ENCODE measurements around the gene ASTN2.
A peak's percentile ranks its signal among the peaks of the same experiment; 100 is the strongest.

The ASTN2 gene

DNA sequence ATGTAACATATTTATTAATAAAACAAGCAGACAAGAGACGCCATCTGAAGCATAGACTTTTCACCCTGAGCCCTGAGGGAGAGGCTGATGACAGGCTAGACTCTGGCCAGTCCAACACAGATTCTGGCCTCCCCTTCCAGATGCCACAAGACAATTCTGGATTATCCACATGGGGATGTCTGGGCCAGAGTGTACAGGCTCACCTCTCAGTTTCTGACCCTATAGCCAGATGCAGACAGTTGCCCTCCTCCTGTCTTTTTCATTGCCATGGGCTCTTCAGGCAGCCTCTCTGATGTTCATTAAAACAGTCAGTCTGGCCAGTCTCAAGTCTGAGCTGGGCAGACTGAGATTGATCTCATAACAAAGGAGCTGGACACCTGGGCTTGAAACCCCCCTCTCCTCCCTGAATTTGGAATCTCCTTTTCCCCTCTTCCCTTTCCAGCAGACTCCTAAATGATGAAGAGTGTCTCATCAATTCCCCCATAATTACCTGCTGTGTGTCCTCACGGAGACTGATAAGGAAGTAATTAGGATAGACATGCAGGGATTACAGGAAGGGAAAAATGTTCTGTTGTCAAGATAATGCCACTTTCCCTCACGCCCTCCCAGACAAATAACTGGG lies 89.6 kb downstream of the ASTN2 start:
- DNase-seq (ENCODE audit: insufficient read length, low spot score), result no peak

DNA sequence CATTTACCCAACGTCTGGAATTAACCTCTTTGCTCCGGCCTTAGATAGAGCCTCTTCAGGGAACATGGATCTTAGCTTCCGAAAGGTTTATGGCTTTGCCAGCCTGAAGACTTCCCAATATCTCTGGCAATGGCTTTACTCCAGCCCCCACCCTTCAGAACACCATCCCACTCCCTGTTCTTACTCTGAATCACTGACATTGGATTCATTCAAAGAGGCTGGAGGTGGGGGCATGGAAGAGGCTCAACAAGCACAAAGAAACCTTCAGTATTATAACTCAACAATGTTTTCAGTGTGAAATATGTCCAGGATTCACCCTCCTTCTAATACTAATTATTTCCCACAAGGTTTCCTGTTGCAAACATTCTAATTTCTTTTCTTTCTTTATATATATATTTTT lies 91.5 kb downstream of the ASTN2 start:
- FAIRE-seq, result no peak
- DNase-seq (ENCODE audit: insufficient read length, low spot score), result no peak
- TF ChIP-seq POLR2A (IDR thresholded peaks at IDR 0.05; ENCODE audit: low read depth, low read length), result no peak

More for the DNA sequence above, 89.6 kb downstream of the ASTN2 start:
- TF ChIP-seq POLR2A (IDR thresholded peaks at IDR 0.05; ENCODE audit: low read depth, low read length), result no peak
- FAIRE-seq, result no peak

DNA sequence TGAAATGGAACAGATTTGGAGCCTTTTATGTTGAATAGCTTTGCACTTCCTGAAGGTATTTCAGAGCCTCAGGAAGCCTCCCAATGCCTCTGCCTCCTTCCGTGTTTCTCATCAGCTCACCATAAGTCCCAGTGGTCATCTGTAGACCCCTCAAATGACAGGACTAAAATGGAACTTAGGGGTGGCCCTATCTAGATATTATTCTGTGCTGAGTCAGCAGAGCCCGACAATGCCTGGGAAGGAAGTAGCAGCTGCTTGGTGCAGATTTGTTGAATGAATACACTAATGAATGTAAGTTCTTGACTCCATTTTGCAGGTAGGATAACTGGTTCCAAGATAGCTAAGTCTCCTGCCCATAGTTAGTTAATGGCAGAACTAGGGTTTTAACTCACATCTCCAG lies 97.7 kb downstream of the ASTN2 start:
- no peak for TF ChIP-seq POLR2A (IDR thresholded peaks at IDR 0.05; ENCODE audit: low read depth, low read length)
- no peak for FAIRE-seq
- DNase-seq (ENCODE audit: insufficient read length, low spot score), result no peak

DNA sequence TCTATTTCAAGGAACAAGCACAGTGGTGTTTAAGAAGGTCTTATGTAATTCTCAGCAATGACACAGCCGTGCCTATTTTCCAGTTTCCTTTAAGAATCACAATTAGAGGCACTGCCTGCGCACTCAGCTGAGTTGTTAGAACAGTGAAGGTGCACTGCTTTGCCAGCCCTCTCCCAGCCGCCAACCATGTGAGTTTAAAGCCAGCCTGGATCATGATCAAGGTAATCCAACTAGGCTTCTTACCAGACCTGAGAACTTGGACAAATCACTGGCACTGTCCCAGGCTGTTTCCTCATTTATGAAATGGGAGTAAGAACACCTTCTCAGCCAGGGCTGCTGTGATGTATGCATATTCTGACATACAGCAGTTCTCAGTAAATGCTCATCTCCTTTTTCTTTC lies 99.6 kb downstream of the ASTN2 start:
- no peak for DNase-seq (ENCODE audit: insufficient read length, low spot score)
- no peak for FAIRE-seq
- no peak for TF ChIP-seq POLR2A (IDR thresholded peaks at IDR 0.05; ENCODE audit: low read depth, low read length)

DNA sequence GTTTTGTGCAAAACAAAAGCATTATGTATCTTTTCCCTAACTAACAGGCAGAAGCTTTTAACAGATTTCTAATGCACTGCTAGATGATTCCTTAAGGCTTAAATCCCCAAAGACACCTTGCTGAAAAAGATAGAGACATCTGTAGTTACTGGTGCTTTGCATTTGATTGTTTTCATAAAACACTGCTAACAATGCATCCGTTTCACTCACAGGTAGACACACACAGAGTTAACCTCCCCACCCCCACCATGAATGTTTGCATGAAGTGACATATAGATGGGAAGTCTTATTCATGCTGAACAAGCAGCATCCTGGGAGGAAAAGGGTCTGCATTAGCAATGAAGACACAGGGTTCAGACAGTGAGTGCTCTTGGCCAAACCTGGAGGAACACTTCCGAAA lies 100.9 kb downstream of the ASTN2 start:
- no peak for DNase-seq (ENCODE audit: insufficient read length, low spot score)
- FAIRE-seq, result no peak
- no peak for TF ChIP-seq POLR2A (IDR thresholded peaks at IDR 0.05; ENCODE audit: low read depth, low read length)

DNA sequence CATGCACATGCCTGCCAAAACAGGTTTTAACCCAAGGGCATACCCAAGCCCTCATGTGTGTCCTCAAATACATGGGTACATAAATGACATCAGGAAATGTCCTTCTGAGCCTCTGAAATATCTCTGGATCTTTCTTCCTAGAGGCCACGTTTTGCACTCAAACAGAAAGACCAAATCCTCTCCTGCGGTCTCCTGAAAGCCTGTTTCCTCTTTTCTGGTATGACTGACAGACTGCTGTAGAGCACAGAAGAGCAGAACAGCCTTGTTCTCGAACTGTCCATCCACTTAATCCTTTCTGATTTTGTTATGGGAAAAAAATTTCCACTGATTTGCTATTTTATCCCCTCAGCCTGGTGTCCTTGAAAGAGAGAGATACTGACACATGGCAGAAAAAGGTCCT lies 107.2 kb downstream of the ASTN2 start:
- DNase-seq (ENCODE audit: insufficient read length, low spot score) (no peak), FAIRE-seq (no peak)
- TF ChIP-seq POLR2A (IDR thresholded peaks at IDR 0.05; ENCODE audit: low read depth, low read length), result no peak

DNA sequence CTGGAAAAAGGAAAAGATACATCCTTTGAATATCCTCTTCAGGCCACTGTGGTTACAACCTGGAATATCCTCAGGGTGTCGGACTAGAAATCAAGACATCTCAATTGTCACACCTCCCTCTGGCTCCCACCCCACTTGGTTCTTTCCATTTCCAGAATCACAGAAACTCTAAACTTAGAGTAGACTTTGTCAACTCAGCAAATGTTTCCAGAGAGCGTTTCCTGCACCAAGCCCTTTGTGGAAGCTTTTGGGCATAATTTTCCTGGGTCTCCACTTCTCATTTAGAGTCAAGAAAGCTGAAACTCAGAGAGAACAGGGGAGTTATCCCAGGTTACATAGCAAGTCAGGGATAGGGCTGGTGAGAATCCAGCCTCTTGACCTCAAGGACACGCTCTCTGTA lies 108.8 kb downstream of the ASTN2 start:
- no peak for TF ChIP-seq POLR2A (IDR thresholded peaks at IDR 0.05; ENCODE audit: low read depth, low read length)
- FAIRE-seq, result no peak
- DNase-seq (ENCODE audit: insufficient read length, low spot score), result no peak

DNA sequence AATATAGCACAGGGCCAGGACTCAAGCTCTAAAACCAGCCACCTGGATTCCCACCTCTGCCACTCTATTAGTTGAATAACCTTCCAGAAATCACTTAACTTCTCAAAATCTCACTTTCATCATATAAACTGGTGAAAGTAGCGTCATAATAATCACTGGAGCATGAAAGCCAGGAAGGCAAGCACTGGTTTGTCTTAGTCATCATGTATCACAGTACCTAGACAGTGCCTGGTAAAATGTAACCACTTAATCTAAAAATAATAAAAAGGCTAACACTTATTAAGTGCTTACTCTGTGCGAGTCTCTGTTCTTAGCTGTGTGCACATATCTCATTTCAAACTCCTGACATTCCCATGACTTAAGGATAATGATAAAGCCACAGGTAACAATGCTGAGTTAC lies 109.4 kb downstream of the ASTN2 start:
- DNase-seq (ENCODE audit: insufficient read length, low spot score) (no peak), FAIRE-seq (no peak)
- TF ChIP-seq POLR2A (IDR thresholded peaks at IDR 0.05; ENCODE audit: low read depth, low read length), result no peak

DNA sequence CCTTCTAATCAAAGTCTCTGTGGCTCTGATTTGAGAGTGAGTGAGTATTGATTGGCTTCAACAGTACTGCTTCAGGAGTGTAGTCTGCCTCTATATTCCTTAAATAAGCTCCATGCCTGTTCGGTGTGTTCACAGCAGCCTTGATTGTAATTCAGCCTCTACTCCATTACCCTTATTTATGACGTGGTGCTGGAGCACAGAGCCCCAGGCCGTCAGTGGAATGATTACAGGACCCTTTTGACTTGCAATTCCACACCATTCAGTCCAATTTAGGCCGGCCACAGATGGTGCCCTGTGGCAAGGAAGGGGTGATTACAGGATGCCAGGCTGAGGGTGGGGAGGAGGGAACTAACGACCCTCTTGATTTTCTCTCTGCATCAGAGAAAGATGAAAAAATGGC lies 110.3 kb downstream of the ASTN2 start:
- DNase-seq (ENCODE audit: insufficient read length, low spot score), result no peak
- no peak for FAIRE-seq
- TF ChIP-seq POLR2A (IDR thresholded peaks at IDR 0.05; ENCODE audit: low read depth, low read length), result no peak

DNA sequence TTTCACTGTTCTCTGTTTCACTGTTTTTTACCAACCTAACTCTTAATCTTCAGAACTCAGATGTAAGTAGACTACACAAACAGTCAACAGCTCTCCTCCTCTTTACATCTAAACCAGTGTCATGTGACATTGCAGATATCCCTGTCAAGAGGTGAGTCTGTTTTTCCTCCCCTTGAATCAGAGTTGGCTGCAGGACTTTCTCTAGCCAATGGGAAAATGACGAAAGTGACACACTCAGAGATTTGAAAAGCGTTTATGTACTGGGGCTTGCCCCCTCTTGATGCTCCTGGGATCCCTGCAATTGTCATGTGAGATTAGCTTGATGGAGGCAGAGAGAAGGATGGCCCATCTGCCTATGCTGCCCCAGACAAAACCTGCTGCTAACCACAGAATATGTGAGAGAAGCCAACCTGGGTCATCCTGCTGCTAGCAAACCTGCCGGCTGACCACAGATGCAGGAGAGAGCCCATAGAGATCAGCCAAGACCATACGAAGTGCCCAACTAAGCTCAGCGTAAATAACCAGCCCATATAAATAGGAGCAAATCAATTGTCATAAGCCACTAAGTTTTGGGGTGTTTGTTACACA lies 111.1 kb downstream of the ASTN2 start:
- DNase-seq (ENCODE audit: insufficient read length, low spot score) (no peak), FAIRE-seq (peak; percentile 53)
- TF ChIP-seq POLR2A (IDR thresholded peaks at IDR 0.05; ENCODE audit: low read depth, low read length), result no peak

DNA sequence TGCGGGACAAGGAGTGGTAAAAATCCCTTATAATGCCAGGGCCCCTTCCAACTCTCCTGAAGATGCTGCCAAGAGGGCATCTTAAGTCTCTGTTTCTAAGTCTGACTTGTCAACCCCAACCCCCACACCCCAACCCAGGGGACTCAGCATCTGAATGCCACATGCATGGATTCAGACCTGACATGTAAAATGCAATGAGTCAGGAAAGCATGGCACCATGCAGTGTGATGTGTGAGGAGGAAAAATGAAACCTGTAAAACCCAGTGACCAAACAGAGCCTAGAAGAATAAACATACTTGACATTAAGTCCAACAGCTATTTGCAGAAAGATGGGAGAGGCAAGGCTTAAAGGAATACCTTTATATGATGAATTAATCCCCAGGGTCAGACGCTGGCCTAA lies 112.4 kb downstream of the ASTN2 start:
- FAIRE-seq, result peak; percentile 6
- no peak for DNase-seq (ENCODE audit: insufficient read length, low spot score)
- no peak for TF ChIP-seq POLR2A (IDR thresholded peaks at IDR 0.05; ENCODE audit: low read depth, low read length)

DNA sequence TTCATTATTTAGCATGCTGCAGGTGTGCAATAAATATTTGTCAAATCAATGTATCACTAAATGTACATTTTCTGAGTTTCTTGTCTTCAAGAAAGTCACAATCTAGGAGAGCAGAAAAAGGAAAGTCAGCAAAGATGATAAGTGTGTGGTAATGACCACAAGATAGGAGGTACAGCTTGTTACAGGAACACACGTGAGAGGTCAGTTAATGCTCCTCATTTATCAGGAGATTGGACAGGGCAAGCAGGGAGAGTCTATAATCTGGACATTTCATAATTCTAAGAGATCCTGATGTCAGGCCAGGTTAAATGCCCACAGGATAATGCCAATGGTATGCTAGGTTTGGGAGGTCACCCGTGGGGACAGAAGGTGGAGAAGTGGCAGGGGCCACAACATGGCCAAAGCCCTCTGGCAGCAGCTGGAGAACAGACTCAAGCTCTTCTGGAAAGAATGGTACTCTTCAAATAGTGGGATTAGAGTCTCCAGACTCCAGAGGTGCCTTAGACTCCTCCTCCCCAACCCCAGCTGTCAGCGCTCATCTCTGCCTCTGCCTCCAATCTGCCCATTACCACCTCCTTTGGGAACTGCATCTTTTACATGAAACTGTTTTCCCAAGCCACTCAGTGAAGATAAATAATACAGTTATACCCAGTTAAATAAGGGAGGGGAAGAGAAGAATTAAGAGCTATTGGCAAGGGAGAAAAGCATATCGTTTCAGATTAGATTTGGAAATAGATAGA lies 114.3 kb downstream of the ASTN2 start:
- no peak for TF ChIP-seq POLR2A (IDR thresholded peaks at IDR 0.05; ENCODE audit: low read depth, low read length)

DNA sequence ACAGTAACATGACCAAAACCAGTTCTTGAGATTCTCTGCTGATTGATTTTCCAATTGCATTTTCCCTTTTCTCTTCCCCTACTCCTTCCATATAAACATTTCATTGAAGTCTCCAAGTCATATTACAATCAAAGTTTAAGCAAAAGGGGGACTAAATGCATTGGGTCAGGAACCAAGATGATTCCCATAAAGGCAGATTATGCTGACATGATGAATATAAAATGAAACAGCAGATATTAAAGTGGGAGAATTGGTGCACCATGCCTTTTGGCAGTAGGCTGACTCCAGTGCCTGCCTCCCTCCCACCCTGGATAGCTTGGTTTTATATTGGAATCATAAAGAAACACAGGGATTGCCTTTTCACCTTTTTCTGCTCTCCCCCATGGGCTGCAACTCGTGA lies 118.4 kb downstream of the ASTN2 start:
- no peak for TF ChIP-seq POLR2A (IDR thresholded peaks at IDR 0.05; ENCODE audit: low read depth, low read length)
- DNase-seq (ENCODE audit: insufficient read length, low spot score), result no peak
- no peak for FAIRE-seq

More for the DNA sequence above, 114.3 kb downstream of the ASTN2 start:
- no peak for DNase-seq (ENCODE audit: insufficient read length, low spot score)
- no peak for FAIRE-seq

DNA sequence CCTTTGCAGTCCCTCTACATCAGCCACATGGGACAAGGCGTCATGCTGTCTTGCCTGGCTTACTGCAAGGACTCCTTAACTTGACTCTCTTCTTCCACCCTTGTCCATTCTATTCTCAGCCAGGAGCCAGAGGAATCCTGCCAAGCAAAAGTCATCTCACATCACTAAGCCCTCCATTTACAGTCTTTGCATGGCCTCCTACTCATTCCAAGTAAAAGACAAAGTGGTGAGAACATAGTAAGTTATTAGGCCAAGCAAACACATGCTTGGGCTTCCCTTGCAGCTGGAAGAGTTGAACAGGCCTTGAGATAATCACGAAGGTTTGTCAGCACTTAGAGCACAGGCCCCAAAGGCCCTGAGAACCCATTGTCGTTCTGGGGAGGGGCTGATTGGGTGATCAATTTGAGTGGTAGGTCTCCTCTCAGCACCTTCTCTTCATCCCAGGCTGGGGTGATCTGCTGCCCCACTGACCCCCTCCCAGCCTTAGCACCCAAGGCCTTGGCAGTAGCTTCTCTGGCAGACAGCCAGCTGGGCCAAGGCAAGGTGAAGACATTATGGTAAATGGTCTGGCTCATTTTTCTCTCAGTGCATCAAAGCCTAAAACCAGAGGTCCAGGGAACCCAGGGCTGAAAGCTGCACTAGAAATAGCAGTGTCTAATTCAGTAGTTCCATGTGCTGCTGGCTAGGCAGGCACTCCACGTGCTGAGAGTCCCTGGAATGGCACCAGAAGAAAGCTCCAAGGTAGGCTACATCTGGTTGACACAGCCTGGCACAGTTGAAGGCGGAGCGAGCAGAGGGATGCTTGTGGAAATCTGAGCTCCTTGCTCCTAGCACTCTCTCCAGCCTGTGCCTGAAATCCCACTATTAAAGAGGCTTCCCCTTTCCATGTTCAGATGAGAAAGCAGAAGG lies 121.4 kb downstream of the ASTN2 start:
- FAIRE-seq (no peak), DNase-seq (ENCODE audit: insufficient read length, low spot score) (no peak)
- TF ChIP-seq POLR2A (IDR thresholded peaks at IDR 0.05; ENCODE audit: low read depth, low read length), result no peak
